ENCODE data around the gene WDR5. TPM values are rescaled to one million over a fixed set of nuclear protein-coding genes. Genes with fewer than 3 reads are reported as not detected.

WDR5 gene
- total and polyA plus RNA-seq, 10 of the 15 experiments (the other 5 are each of a cell fraction or from before 2014, with no cell fraction given) = 1.4 to 43.7 (median 33.2) TPM

DNA sequence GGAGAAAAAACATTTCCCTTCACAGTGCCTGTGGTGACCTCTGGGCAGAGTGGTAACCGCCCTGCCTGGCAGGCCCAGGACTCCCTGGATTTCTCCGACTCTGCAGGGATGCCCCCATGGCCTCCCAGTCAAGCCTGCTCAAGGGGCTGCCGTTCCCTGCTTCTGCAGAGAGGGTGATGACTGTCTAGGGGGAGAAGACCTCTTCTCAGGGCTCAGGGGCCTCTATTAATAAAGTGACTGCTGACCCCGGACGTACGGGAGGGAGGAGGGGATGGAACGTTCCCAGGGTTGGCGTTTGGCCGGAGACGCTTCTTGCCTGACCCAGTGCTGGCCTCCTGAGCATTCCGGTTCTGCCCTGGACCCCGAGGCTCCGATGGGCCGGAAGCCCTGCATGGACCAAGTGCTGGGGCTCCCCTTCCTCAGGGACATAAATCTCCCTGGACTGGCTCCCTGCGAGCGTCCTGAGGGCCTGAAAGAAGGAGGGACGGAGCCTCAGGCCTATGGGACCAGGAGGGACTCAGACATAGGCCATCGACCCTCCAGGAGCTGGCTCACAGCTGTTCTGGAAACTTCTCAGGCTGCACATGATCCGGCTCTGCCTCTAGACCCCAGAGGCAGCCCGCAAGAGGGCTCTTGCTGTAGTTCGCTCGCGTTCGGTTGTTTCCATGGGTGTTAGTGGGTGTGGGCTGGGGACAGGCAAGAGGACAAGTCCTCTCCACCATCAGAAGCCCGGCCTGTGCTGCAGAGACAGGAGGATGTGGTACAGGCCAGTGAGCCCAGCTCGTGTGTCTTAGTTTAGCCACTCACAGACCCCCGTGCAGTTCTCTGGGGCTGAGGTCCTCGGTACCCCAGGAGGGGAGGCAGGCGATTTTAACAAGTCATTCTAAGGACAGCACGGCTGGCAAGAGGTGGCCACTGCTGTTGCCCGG lies 36.6 kb downstream of the WDR5 start:
- Histone ChIP-seq H3K9me3 (replicated peaks; ENCODE audit: control insufficient read depth, insufficient read depth, low read length) (peaks cover 2% of the 10 kb centered on the region; the same call in 1 of the 3 replicates), H3K4me3 (no peak overlapping the region), H3K9ac (ENCODE audit: control insufficient read depth, insufficient read depth, low read length) (no peak overlapping the region), H3K27me3 (replicated peaks in 1 of 2; ENCODE audit: control insufficient read depth in 2 of 2, insufficient read depth in 2 of 2, low read length in 1 of 2) (no peaks in the 10 kb centered on the region), H3K4me1 (ENCODE audit: control insufficient read depth, insufficient read depth, low read length) (no peaks in the 10 kb centered on the region), H4K20me1 (ENCODE audit: control insufficient read depth, insufficient read depth) (no peaks in the 10 kb centered on the region), H3K27ac (ENCODE audit: control insufficient read depth, insufficient read depth) (no peak overlapping the region), H2AFZ (ENCODE audit: control insufficient read depth, low read depth, low read length) (no peak overlapping the region), H3K4me2 (ENCODE audit: control insufficient read depth, insufficient read depth) (no peak overlapping the region), H3K79me2 (ENCODE audit: control insufficient read depth, insufficient read depth, low read length) (no peaks in the 10 kb centered on the region), H3K36me3 (ENCODE audit: control insufficient read depth in 2 of 2, insufficient read depth in 2 of 2, low read length in 1 of 2) (no peaks in the 10 kb centered on the region)
- no TSS peak for BruUV-seq (replicated peaks)
- DNase-seq (ENCODE audit: low read depth, low spot score) = no peak
- SMC1A ChIA-PET (ENCODE audit: uncharacterized antibody, unreplicated experiment) = interaction anchor here (1.0 to 2.5 kb wide), 2 partner anchors 21 to 270 kb away, joined by 3 to 14 read pairs; no protein-coding TSS in a partner anchor
- RAD21 ChIA-PET (ENCODE audit: unreplicated experiment) = interaction anchor here (1.9 kb wide), 1 partner anchor 270 kb away, joined by 22 read pairs; no protein-coding TSS in a partner anchor
- intact Hi-C loops (cut with micrococcal nuclease; ENCODE audit: unreplicated experiment) = no loop called here
- no peak for ATAC-seq
- WGBS (ENCODE audit: insufficient coverage, insufficient replicate concordance, low lambda C conversion rate, missing lambda C conversion rate) = 49% methylated on average over 31 of the region's 31 CpGs
- in situ Hi-C loops (cut with MboI) = no loop called here
- CTCF ChIA-PET = interaction anchor here (1.0 to 2.3 kb wide), 7 partner anchors 28 to 284 kb away, joined by 4 to 22 read pairs (median 5); no protein-coding TSS in a partner anchor
- POLR2A ChIA-PET = no interaction called here
- FAIRE-seq = no peak
- no peak for TF ChIP-seq POU2F2 (IDR thresholded peaks at IDR 0.05; ENCODE audit: borderline replicate concordance, low read depth, low read length)
- TF ChIP-seq IRF3 (IDR thresholded peaks at IDR 0.05) = no peak
- TF ChIP-seq ZZZ3 (IDR thresholded peaks at IDR 0.05; ENCODE audit: control insufficient read depth, insufficient read length, low read depth) = no peak
- TF ChIP-seq NR2F1 (conservative IDR thresholded peaks at IDR 0.05) = no peak
- TF ChIP-seq TCF12 (IDR thresholded peaks at IDR 0.05; ENCODE audit: low read depth, low read length) = no peak
- no peak for TF ChIP-seq IKZF1 (conservative IDR thresholded peaks at IDR 0.05)
- TF ChIP-seq FOXM1 (IDR thresholded peaks at IDR 0.05; ENCODE audit: low read depth, low read length) = no peak
- TF ChIP-seq, protein P1, sequence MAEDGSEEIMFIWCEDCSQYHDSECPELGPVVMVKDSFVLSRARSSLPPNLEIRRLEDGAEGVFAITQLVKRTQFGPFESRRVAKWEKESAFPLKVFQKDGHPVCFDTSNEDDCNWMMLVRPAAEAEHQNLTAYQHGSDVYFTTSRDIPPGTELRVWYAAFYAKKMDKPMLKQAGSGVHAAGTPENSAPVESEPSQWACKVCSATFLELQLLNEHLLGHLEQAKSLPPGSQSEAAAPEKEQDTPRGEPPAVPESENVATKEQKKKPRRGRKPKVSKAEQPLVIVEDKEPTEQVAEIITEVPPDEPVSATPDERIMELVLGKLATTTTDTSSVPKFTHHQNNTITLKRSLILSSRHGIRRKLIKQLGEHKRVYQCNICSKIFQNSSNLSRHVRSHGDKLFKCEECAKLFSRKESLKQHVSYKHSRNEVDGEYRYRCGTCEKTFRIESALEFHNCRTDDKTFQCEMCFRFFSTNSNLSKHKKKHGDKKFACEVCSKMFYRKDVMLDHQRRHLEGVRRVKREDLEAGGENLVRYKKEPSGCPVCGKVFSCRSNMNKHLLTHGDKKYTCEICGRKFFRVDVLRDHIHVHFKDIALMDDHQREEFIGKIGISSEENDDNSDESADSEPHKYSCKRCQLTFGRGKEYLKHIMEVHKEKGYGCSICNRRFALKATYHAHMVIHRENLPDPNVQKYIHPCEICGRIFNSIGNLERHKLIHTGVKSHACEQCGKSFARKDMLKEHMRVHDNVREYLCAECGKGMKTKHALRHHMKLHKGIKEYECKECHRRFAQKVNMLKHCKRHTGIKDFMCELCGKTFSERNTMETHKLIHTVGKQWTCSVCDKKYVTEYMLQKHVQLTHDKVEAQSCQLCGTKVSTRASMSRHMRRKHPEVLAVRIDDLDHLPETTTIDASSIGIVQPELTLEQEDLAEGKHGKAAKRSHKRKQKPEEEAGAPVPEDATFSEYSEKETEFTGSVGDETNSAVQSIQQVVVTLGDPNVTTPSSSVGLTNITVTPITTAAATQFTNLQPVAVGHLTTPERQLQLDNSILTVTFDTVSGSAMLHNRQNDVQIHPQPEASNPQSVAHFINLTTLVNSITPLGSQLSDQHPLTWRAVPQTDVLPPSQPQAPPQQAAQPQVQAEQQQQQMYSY (CRISPR knock-in tag; IDR thresholded peaks at IDR 0.05) = no peak
- TF ChIP-seq ZNF687 (IDR thresholded peaks at IDR 0.05) = no peak
- TF ChIP-seq EED (IDR thresholded peaks at IDR 0.05; ENCODE audit: low read depth) = no peak
- no peak for TF ChIP-seq MLLT1 (IDR thresholded peaks at IDR 0.05)
- TF ChIP-seq ATF7 (IDR thresholded peaks at IDR 0.05; ENCODE audit: low read depth) = no peak
- no peak for TF ChIP-seq DPF2 (IDR thresholded peaks at IDR 0.05)

All from GM12878 (cell line).